ENCODE measurements around the gene MRPS30. TPM values are rescaled to one million over a fixed set of nuclear protein-coding genes. Genes with fewer than 3 reads are reported as not detected.
"Not testable (repeated sequence)": the region's sequence is repeated elsewhere in the genome, so short reads cannot be mapped to it uniquely, and the experiment has no call there.

Gene MRPS30
- 41.4 and 41.8 TPM in 2 replicates for total RNA-seq

- H3K27ac Mint-ChIP-seq: peak within 1 kb of the TSS; percentile 94
- H3K4me1 Mint-ChIP-seq: peaks cover 31% of the 10 kb centered on the region
- H3K27me3 Mint-ChIP-seq: peaks cover 4% of the 10 kb centered on the region
- H3K36me3 Mint-ChIP-seq (ENCODE audit: low read depth): peaks cover 31% of the 10 kb centered on the region
- intact Hi-C loops (cut with micrococcal nuclease): loop anchor here (1.0 to 2.0 kb wide), 4 partner anchors 67 to 1688 kb away; partner anchors contain the start of gene ZNF131
- no peak for TF ChIP-seq CTCF (IDR thresholded peaks at IDR 0.05)
- ATAC-seq (ENCODE audit: low read depth) (peak; percentile 96), DNase-seq (peak; percentile 72)
- POLR2A ChIA-PET: interaction anchor here (0.5 to 1.8 kb wide), 3 partner anchors 1325 to 1710 kb away, joined by 3 to 7 read pairs (median 3); partner anchors contain the start of gene TMEM267
- H3K9me3 Mint-ChIP-seq: no peaks in the 10 kb centered on the region
- H3K4me3 Mint-ChIP-seq: peak within 1 kb of the TSS; percentile 97
- CTCF ChIA-PET: no interaction called here
These were observed at the start of gene MRPS30 for GRCh38 chr5:44808435-44809214. TSS of gene MRPS30 (plus strand) at chr5:44808947. CDS start at chr5:44808963, 16 bp downstream.

GRCh38 chr5:44769200-44769876, 39.4 kb upstream of the MRPS30 start:
- Mint-ChIP-seq H3K36me3 (ENCODE audit: low read depth) (no peaks in the 10 kb centered on the region), H3K27me3 (peaks cover 6% of the 10 kb centered on the region), H3K27ac (no peak overlapping the region), H3K4me1 (no peaks in the 10 kb centered on the region), H3K9me3 (no peaks in the 10 kb centered on the region), H3K4me3 (no peak overlapping the region)
- ATAC-seq (ENCODE audit: low read depth): no peak
- no peak for TF ChIP-seq CTCF (IDR thresholded peaks at IDR 0.05)
- ChIA-PET POLR2A (no interaction called here), CTCF (no interaction called here)
- intact Hi-C loops (cut with micrococcal nuclease): no loop called here
- DNase-seq: no peak

GRCh38 chr5:44769877-44770209, 38.9 kb upstream of the MRPS30 start:
- ATAC-seq (ENCODE audit: low read depth) (no peak), DNase-seq (no peak)
- POLR2A ChIA-PET: no interaction called here
- H3K27ac Mint-ChIP-seq: no peak overlapping the region
- H3K4me3 Mint-ChIP-seq: no peak overlapping the region
- CTCF ChIA-PET: no interaction called here
- H3K9me3 Mint-ChIP-seq: no peaks in the 10 kb centered on the region
- no peaks in the 10 kb centered on the region for H3K36me3 Mint-ChIP-seq (ENCODE audit: low read depth)
- no peaks in the 10 kb centered on the region for H3K4me1 Mint-ChIP-seq
- TF ChIP-seq CTCF (IDR thresholded peaks at IDR 0.05): no peak
- peaks cover 6% of the 10 kb centered on the region for H3K27me3 Mint-ChIP-seq
- intact Hi-C loops (cut with micrococcal nuclease): no loop called here

GRCh38 chr5:44770780-44771717, 37.7 kb upstream of the MRPS30 start:
- H3K4me3 Mint-ChIP-seq: no peak overlapping the region
- no peaks in the 10 kb centered on the region for H3K36me3 Mint-ChIP-seq (ENCODE audit: low read depth)
- no peaks in the 10 kb centered on the region for H3K9me3 Mint-ChIP-seq
- TF ChIP-seq CTCF (IDR thresholded peaks at IDR 0.05): no peak
- no peak for DNase-seq
- intact Hi-C loops (cut with micrococcal nuclease): no loop called here
- peaks cover 6% of the 10 kb centered on the region for H3K27me3 Mint-ChIP-seq
- CTCF ChIA-PET: no interaction called here
- no peaks in the 10 kb centered on the region for H3K4me1 Mint-ChIP-seq
- POLR2A ChIA-PET: no interaction called here
- ATAC-seq (ENCODE audit: low read depth): no peak
- no peak overlapping the region for H3K27ac Mint-ChIP-seq

GRCh38 chr5:44772397-44772796, 36.4 kb upstream of the MRPS30 start:
- ATAC-seq (ENCODE audit: low read depth); H3K4me1 Mint-ChIP-seq; DNase-seq; CTCF ChIA-PET; H3K9me3 Mint-ChIP-seq; H3K27me3 Mint-ChIP-seq; intact Hi-C loops (cut with micrococcal nuclease); H3K36me3 Mint-ChIP-seq (ENCODE audit: low read depth); H3K4me3 Mint-ChIP-seq; H3K27ac Mint-ChIP-seq; POLR2A ChIA-PET: not testable (repeated sequence)

Data from activated B cell treated with CpG ODN at 0.5 μM for 24 hours (primary cell).